ENCODE data around the gene THSD4.

- TF ChIP-seq CTCF (IDR thresholded peaks at IDR 0.05): no peak
- TF ChIP-seq POLR2A (IDR thresholded peaks at IDR 0.05): no peak
Measured at GRCh38 chr15:71364117-71364584, 248.9 kb downstream of the THSD4 start.
